ENCODE data around the gene NHLH2. TPM values are rescaled to one million over a fixed set of nuclear protein-coding genes. Genes with fewer than 3 reads are reported as not detected.

NHLH2 gene
- total and polyA plus RNA-seq, 2 donors = 0.05 to 0.14 TPM

- H3K27me3 ChIP-seq (ENCODE audit: control insufficient read depth in 2 of 2, insufficient read depth in 1 of 2, low read length in 1 of 2) = no peaks in the 10 kb centered on the region
- 90% methylated on average over 4 of the region's 4 CpGs for WGBS
- no peaks in the 10 kb centered on the region for H3K9me3 ChIP-seq (ENCODE audit: control insufficient read depth in 2 of 2, insufficient read depth in 1 of 2, low read length in 1 of 2)
- no peak overlapping the region for H3K27ac ChIP-seq (ENCODE audit: low read depth in 1 of 2, low read length in 1 of 2)
- H3K4me1 ChIP-seq (ENCODE audit: control insufficient read depth in 2 of 2, insufficient read depth in 2 of 2, low read length in 2 of 2) = no peaks in the 10 kb centered on the region
- DNase-seq (ENCODE audit: low read depth in 6 of 9, low spot score in 9 of 9) = no peak
- no peak overlapping the region for H3K4me3 ChIP-seq (ENCODE audit: low read length in 2 of 2)
- H3K36me3 ChIP-seq (ENCODE audit: control insufficient read depth in 2 of 2, insufficient read depth in 2 of 2, low read length in 1 of 2) = no peaks in the 10 kb centered on the region
Observed at GRCh38 chr1:115874497-115874896, 33.6 kb upstream of the NHLH2 start.

- no peak overlapping the region for H3K4me3 ChIP-seq (ENCODE audit: low read length in 2 of 2)
- H3K4me1 ChIP-seq (ENCODE audit: control insufficient read depth in 2 of 2, insufficient read depth in 2 of 2, low read length in 2 of 2) = no peaks in the 10 kb centered on the region
- no peak for DNase-seq (ENCODE audit: low read depth in 6 of 9, low spot score in 9 of 9)
- no peaks in the 10 kb centered on the region for H3K9me3 ChIP-seq (ENCODE audit: control insufficient read depth in 2 of 2, insufficient read depth in 1 of 2, low read length in 1 of 2)
- no peaks in the 10 kb centered on the region for H3K36me3 ChIP-seq (ENCODE audit: control insufficient read depth in 2 of 2, insufficient read depth in 2 of 2, low read length in 1 of 2)
- H3K27ac ChIP-seq (ENCODE audit: low read depth in 1 of 2, low read length in 1 of 2) = no peak overlapping the region
- 36% methylated on average over 2 of the region's 2 CpGs for WGBS
- no peaks in the 10 kb centered on the region for H3K27me3 ChIP-seq (ENCODE audit: control insufficient read depth in 2 of 2, insufficient read depth in 1 of 2, low read length in 1 of 2)
Observed at GRCh38 chr1:115873184-115873583, 32.3 kb upstream of the NHLH2 start.

DNA sequence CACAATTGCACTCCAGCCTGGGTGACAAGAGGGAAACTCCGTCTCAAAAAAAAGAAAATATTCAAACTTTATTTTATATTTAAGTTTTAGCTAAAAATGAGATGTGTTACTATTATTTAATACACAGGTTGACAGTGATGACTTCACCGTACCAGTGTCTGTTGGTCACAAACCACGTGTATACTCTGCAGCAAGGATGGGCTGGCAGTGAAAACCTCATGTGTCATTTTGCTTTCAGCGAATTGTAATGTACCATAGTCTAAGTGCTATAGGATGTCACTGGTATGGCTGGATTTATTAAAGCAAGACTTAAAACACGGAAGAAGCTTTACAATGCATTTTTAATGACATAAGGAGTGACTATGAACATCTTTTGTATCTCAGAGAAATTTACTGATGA lies 28.1 kb upstream of the NHLH2 start:
- H3K27ac ChIP-seq (ENCODE audit: low read depth in 1 of 2, low read length in 1 of 2) = no peak overlapping the region
- H3K9me3 ChIP-seq (ENCODE audit: control insufficient read depth in 2 of 2, insufficient read depth in 1 of 2, low read length in 1 of 2) = no peaks in the 10 kb centered on the region
- H3K27me3 ChIP-seq (ENCODE audit: control insufficient read depth in 2 of 2, insufficient read depth in 1 of 2, low read length in 1 of 2) = no peaks in the 10 kb centered on the region
- no peaks in the 10 kb centered on the region for H3K36me3 ChIP-seq (ENCODE audit: control insufficient read depth in 2 of 2, insufficient read depth in 2 of 2, low read length in 1 of 2)
- WGBS = 87% methylated on average over 5 of the region's 5 CpGs
- DNase-seq (ENCODE audit: low read depth in 6 of 9, low spot score in 9 of 9) = no peak
- no peaks in the 10 kb centered on the region for H3K4me1 ChIP-seq (ENCODE audit: control insufficient read depth in 2 of 2, insufficient read depth in 2 of 2, low read length in 2 of 2)
- H3K4me3 ChIP-seq (ENCODE audit: low read length in 2 of 2) = no peak overlapping the region

DNA sequence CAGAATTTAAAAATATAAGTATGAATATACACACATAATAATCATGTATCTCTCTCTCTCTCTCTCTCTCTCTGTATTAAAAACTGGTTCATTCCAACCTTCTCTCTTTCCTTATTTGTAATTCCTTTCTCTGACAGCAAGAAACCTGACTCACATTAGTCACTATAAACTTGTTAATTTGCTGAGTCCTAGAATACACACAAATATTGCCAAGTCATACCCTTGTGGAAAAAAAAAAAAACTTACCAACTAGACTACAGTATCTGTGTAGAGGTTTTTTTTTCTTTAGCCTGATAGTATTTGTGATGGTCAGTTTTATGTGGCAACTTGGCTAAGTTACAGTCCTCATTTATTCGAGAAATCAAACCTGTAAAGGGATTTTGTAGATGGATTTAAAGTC lies 26.3 kb upstream of the NHLH2 start:
- 82% methylated on average over 1 of the region's 1 CpG for WGBS
- Histone ChIP-seq H3K4me3 (ENCODE audit: low read length in 2 of 2) (no peak overlapping the region), H3K36me3 (ENCODE audit: control insufficient read depth in 2 of 2, insufficient read depth in 2 of 2, low read length in 1 of 2) (no peaks in the 10 kb centered on the region), H3K9me3 (ENCODE audit: control insufficient read depth in 2 of 2, insufficient read depth in 1 of 2, low read length in 1 of 2) (no peaks in the 10 kb centered on the region), H3K27ac (ENCODE audit: low read depth in 1 of 2, low read length in 1 of 2) (no peak overlapping the region), H3K27me3 (ENCODE audit: control insufficient read depth in 2 of 2, insufficient read depth in 1 of 2, low read length in 1 of 2) (no peaks in the 10 kb centered on the region), H3K4me1 (ENCODE audit: control insufficient read depth in 2 of 2, insufficient read depth in 2 of 2, low read length in 2 of 2) (no peaks in the 10 kb centered on the region)
- DNase-seq (ENCODE audit: low read depth in 6 of 9, low spot score in 9 of 9) = no peak

- Histone ChIP-seq H3K27me3 (ENCODE audit: control insufficient read depth in 2 of 2, insufficient read depth in 1 of 2, low read length in 1 of 2) (peaks cover 0 to 2% of the 10 kb centered on the region in 2 donors), H3K27ac (ENCODE audit: low read depth in 1 of 2, low read length in 1 of 2) (no peak overlapping the region)
Observed at GRCh38 chr1:115865704-115866380, 24.9 kb upstream of the NHLH2 start.

GRCh38 chr1:115862403-115862802 lies 21.5 kb upstream of the NHLH2 start:
- H3K27ac ChIP-seq (ENCODE audit: low read depth in 1 of 2, low read length in 1 of 2) = no peak overlapping the region
- H3K27me3 ChIP-seq (ENCODE audit: control insufficient read depth in 2 of 2, insufficient read depth in 1 of 2, low read length in 1 of 2) = peaks cover 0 to 5% of the 10 kb centered on the region in 2 donors
- WGBS = 93% methylated on average over 7 of the region's 7 CpGs
- H3K4me1 ChIP-seq (ENCODE audit: control insufficient read depth in 2 of 2, insufficient read depth in 2 of 2, low read length in 2 of 2) = no peaks in the 10 kb centered on the region
- H3K4me3 ChIP-seq (ENCODE audit: low read length in 2 of 2) = no peak overlapping the region
- H3K36me3 ChIP-seq (ENCODE audit: control insufficient read depth in 2 of 2, insufficient read depth in 2 of 2, low read length in 1 of 2) = no peaks in the 10 kb centered on the region
- no peaks in the 10 kb centered on the region for H3K9me3 ChIP-seq (ENCODE audit: control insufficient read depth in 2 of 2, insufficient read depth in 1 of 2, low read length in 1 of 2)
- DNase-seq (ENCODE audit: low read depth in 6 of 9, low spot score in 9 of 9) = no peak

More at GRCh38 chr1:115865704-115866380, 24.9 kb upstream of the NHLH2 start:
- no peak for DNase-seq (ENCODE audit: low read depth in 6 of 9, low spot score in 9 of 9)
- H3K4me3 ChIP-seq (ENCODE audit: low read length in 2 of 2) = no peak overlapping the region
- no peaks in the 10 kb centered on the region for H3K36me3 ChIP-seq (ENCODE audit: control insufficient read depth in 2 of 2, insufficient read depth in 2 of 2, low read length in 1 of 2)
- no peaks in the 10 kb centered on the region for H3K4me1 ChIP-seq (ENCODE audit: control insufficient read depth in 2 of 2, insufficient read depth in 2 of 2, low read length in 2 of 2)
- H3K9me3 ChIP-seq (ENCODE audit: control insufficient read depth in 2 of 2, insufficient read depth in 1 of 2, low read length in 1 of 2) = no peaks in the 10 kb centered on the region
- WGBS = 70% methylated on average over 4 of the region's 4 CpGs

- DNase-seq (ENCODE audit: low read depth in 6 of 9, low spot score in 9 of 9) = no peak
- no peak overlapping the region for H3K27ac ChIP-seq (ENCODE audit: low read depth in 1 of 2, low read length in 1 of 2)
- 57% methylated on average over 2 of the region's 2 CpGs for WGBS
- no peak overlapping the region for H3K4me3 ChIP-seq (ENCODE audit: low read length in 2 of 2)
- no peaks in the 10 kb centered on the region for H3K4me1 ChIP-seq (ENCODE audit: control insufficient read depth in 2 of 2, insufficient read depth in 2 of 2, low read length in 2 of 2)
- peaks cover 0 to 4% of the 10 kb centered on the region in 2 donors for H3K27me3 ChIP-seq (ENCODE audit: control insufficient read depth in 2 of 2, insufficient read depth in 1 of 2, low read length in 1 of 2)
- H3K36me3 ChIP-seq (ENCODE audit: control insufficient read depth in 2 of 2, insufficient read depth in 2 of 2, low read length in 1 of 2) = no peaks in the 10 kb centered on the region
- H3K9me3 ChIP-seq (ENCODE audit: control insufficient read depth in 2 of 2, insufficient read depth in 1 of 2, low read length in 1 of 2) = no peaks in the 10 kb centered on the region
Observed at GRCh38 chr1:115854005-115854404, 13.1 kb upstream of the NHLH2 start.

GRCh38 chr1:115850937-115851336 lies 10.0 kb upstream of the NHLH2 start:
- no peak for DNase-seq (ENCODE audit: low read depth in 6 of 9, low spot score in 9 of 9)
- Histone ChIP-seq H3K27ac (ENCODE audit: low read depth in 1 of 2, low read length in 1 of 2) (no peak overlapping the region), H3K36me3 (ENCODE audit: control insufficient read depth in 2 of 2, insufficient read depth in 2 of 2, low read length in 1 of 2) (no peaks in the 10 kb centered on the region), H3K9me3 (ENCODE audit: control insufficient read depth in 2 of 2, insufficient read depth in 1 of 2, low read length in 1 of 2) (no peaks in the 10 kb centered on the region), H3K4me1 (ENCODE audit: control insufficient read depth in 2 of 2, insufficient read depth in 2 of 2, low read length in 2 of 2) (no peaks in the 10 kb centered on the region), H3K4me3 (ENCODE audit: low read length in 2 of 2) (no peak overlapping the region), H3K27me3 (ENCODE audit: control insufficient read depth in 2 of 2, insufficient read depth in 1 of 2, low read length in 1 of 2) (peaks cover 0 to 4% of the 10 kb centered on the region in 2 donors)
- 95% methylated on average over 2 of the region's 2 CpGs for WGBS

DNA sequence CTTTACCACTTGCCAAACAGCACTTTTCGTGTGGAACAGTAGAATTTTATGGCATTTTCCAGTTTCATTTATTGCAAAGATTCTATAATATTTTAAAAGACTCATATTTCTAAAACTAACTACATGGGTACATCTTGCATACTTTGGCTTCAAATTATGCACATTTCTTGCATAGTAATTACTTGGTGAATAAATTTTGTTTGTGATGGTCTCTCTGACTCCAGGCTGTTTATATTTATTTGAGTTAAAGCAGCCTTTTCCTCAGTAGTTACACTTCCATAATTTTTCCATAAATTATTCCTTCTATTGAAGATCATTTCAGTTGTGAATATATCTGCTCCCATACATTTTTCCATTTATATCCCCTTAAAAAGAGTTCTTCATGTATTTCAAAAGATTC lies 6.9 kb upstream of the NHLH2 start:
- no peaks in the 10 kb centered on the region for H3K36me3 ChIP-seq (ENCODE audit: control insufficient read depth in 2 of 2, insufficient read depth in 2 of 2, low read length in 1 of 2)
- WGBS = 87% methylated on average over 1 of the region's 1 CpG
- peaks cover 4 to 11% of the 10 kb centered on the region in 2 donors for H3K27me3 ChIP-seq (ENCODE audit: control insufficient read depth in 2 of 2, insufficient read depth in 1 of 2, low read length in 1 of 2)
- DNase-seq (ENCODE audit: low read depth in 6 of 9, low spot score in 9 of 9) = no peak
- H3K4me1 ChIP-seq (ENCODE audit: control insufficient read depth in 2 of 2, insufficient read depth in 2 of 2, low read length in 2 of 2) = no peaks in the 10 kb centered on the region
- no peak overlapping the region for H3K27ac ChIP-seq (ENCODE audit: low read depth in 1 of 2, low read length in 1 of 2)
- no peak overlapping the region for H3K4me3 ChIP-seq (ENCODE audit: low read length in 2 of 2)
- peaks cover 0 to 3% of the 10 kb centered on the region in 2 donors for H3K9me3 ChIP-seq (ENCODE audit: control insufficient read depth in 2 of 2, insufficient read depth in 1 of 2, low read length in 1 of 2)

Data from thymus (tissue), 11 donors.